ENCODE results near the gene IGF2BP3. TPM values are rescaled to one million over a fixed set of nuclear protein-coding genes. Genes with fewer than 3 reads are reported as not detected.

IGF2BP3 gene
- total and polyA plus RNA-seq, 5 experiments from 2014 or later = 0.09 to 0.64 TPM; not detected in 3

DNA sequence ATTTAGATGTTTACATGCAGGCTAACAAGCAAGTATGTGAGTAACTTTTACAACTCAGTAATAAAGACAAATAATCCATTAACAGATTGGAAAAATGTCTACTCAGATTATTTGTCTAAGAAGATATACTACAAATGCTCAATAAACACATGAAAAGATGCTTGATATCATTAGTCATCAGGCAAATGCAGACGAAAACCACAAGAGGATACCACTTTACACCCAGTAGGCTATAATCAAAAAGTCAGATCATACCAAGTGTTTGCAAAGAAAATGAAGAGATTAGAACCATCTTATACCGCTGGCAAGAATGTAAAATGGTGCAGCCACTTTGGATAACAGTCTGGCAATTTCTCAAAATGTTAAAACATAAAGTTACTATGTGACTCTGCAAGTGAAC lies 87.1 kb downstream of the IGF2BP3 start:
- ATAC-seq (no peak), DNase-seq (no peak)
- Mint-ChIP-seq H3K27me3 (peaks cover 0 to 9% (median 3%) of the 10 kb centered on the region in 5 donors), H3K9me3 (no peaks in the 10 kb centered on the region), H3K4me1 (peaks cover 0 to 4% (median 2%) of the 10 kb centered on the region in 4 donors), H3K36me3 (peaks cover 0 to 1% (median 0%) of the 10 kb centered on the region in 3 donors), H3K27ac (no peak overlapping the region), H3K4me3 (no peak overlapping the region)
- POLR2A ChIA-PET = no interaction called here

DNA sequence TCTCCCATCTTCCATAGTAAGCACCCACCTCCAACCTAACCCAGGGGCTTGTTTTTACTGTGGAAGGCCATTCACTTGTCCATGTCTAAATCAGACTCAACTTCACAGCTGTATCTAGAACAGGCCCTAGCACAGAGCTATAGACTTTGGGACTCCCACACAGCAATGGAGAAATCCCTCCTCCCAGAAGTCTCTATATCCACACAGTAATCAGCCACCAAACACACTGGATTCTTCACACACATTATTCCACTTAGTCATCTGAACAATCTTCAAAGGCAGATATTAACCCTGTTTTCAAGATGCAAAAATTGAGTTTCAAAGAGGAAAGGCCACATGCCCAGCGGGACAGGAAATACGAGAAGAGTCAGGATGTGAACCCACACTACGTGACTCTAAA lies 89.3 kb downstream of the IGF2BP3 start:
- H3K27me3 Mint-ChIP-seq = peaks cover 0 to 7% (median 3%) of the 10 kb centered on the region in 5 donors
- H3K27ac Mint-ChIP-seq = no peak overlapping the region
- POLR2A ChIA-PET = no interaction called here
- DNase-seq (no peak), ATAC-seq (no peak)
- no peaks in the 10 kb centered on the region for H3K36me3 Mint-ChIP-seq
- peaks cover 0 to 14% (median 2%) of the 10 kb centered on the region in 4 donors for H3K4me1 Mint-ChIP-seq
- H3K4me3 Mint-ChIP-seq = no peak overlapping the region
- H3K9me3 Mint-ChIP-seq = no peaks in the 10 kb centered on the region

DNA sequence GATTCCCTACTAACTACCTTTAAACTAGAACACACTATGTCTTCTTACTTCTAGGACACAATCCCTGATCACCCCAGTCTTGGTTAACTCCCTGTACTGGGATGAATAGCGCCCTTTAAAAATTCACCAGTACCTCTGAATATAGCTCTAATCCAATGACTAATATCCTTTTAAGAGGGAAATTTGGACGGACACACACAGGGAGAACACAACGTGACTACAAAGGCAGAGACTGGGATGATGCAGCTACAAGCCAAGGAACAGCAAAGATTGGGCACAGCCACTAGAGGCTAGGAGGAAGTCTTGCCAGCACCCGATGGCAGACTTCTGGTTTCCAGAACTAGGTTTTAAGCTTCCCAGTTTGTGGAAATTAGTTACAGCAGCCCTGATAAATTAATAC lies 89.7 kb downstream of the IGF2BP3 start:
- no peak for ATAC-seq
- Mint-ChIP-seq H3K4me3 (no peak overlapping the region), H3K9me3 (no peaks in the 10 kb centered on the region), H3K36me3 (no peaks in the 10 kb centered on the region), H3K4me1 (peaks cover 0 to 14% (median 2%) of the 10 kb centered on the region in 4 donors), H3K27me3 (peaks cover 0 to 7% (median 3%) of the 10 kb centered on the region in 5 donors), H3K27ac (no peak overlapping the region)
- DNase-seq = no peak
- POLR2A ChIA-PET = no interaction called here

DNA sequence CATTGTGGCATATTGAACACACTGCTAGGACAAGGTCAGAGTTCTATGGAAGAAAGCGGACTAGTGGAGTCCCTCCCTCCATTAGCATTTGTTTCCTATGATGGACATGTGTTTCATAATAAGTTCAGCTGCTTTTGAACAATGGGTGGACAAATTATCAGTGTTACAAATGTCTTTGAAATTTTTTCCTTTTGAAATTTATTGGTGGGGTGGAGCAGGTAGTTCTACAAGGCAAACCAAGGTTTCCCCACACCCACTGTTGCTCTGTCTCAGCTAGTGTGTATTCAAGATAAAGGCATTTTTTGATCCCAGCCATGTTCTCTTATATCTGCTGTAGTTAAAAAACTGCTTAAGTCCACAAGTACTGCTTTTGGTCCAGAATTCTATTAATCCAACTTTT lies 91.3 kb downstream of the IGF2BP3 start:
- DNase-seq (no peak), ATAC-seq (no peak)
- Mint-ChIP-seq H3K9me3 (no peaks in the 10 kb centered on the region), H3K27ac (no peak overlapping the region), H3K4me3 (no peak overlapping the region), H3K36me3 (no peaks in the 10 kb centered on the region), H3K4me1 (peaks cover 0 to 11% (median 2%) of the 10 kb centered on the region in 4 donors), H3K27me3 (peaks cover 0 to 7% (median 3%) of the 10 kb centered on the region in 5 donors)
- POLR2A ChIA-PET = no interaction called here

DNA sequence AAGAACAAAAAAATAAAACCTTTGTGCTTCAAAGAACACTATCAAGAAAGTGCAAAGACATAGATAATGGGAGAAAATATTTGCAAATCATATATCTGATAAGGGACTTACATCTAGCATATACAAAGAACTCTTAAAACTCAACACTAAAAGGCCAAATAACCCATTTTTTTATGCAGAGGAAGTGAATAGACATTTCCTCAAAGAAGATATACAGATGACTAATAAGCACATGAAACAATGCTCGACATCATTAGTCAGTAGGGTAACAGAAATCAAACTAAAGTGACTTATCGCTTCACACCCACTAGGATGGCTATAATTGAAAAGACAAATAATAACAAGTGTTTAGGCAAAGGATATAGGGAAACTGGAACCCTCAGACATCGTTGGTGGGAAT lies 93.2 kb downstream of the IGF2BP3 start:
- H3K27me3 Mint-ChIP-seq = peaks cover 0 to 8% (median 3%) of the 10 kb centered on the region in 5 donors
- H3K27ac Mint-ChIP-seq = peak overlapping the region in 2 of 10 donors; percentile 38 to 39
- no peaks in the 10 kb centered on the region for H3K9me3 Mint-ChIP-seq
- POLR2A ChIA-PET = no interaction called here
- no peak for ATAC-seq
- H3K36me3 Mint-ChIP-seq = no peaks in the 10 kb centered on the region
- DNase-seq = no peak
- H3K4me1 Mint-ChIP-seq = peaks cover 8 to 30% (median 19%) of the 10 kb centered on the region in 4 donors
- no peak overlapping the region for H3K4me3 Mint-ChIP-seq

DNA sequence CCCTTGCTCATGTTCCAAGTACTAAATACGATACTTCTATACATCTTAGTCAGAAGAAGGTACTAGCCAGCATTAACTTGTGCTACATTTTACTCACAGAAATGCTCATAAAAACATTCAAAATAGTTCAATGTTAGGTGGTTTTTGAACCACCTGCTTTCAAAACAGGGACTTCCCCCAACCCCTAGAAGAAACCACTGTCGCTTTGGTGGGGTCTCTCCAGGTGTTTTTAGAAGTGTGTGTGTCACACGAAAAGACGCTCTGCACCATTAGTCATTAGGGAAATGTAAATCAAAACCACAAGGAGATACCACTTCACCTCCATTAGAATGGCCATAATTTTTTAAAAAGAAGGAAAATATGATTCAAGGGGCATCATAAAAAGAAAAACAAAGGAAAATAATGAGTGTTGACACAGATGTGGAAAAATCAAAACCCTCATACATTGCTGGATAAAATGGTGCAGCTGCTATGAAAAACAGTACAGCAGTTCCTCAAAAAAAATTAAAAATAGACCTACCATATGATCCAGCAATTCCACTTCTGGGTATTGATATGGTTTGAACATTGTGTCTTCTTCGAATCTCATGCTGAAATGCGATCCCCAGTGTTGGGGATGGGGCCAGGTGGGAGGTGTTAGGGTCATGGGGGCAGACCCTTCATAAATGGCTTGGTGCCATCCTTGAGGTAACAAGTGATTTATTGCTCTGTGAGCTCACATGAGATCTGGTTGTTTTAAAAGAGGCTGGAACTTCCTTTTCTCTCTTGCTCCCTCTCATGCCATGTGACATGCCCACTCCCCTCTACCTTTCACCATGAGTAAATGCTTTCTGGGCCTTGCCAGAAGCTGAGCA lies 96.9 kb downstream of the IGF2BP3 start:
- Mint-ChIP-seq H3K4me1 (peaks cover 8 to 37% (median 17%) of the 10 kb centered on the region in 4 donors), H3K36me3 (no peaks in the 10 kb centered on the region), H3K4me3 (peak overlapping the region; percentile 7 to 55 (median 37)), H3K27ac (peak overlapping the region in 6 of 10 donors; percentile 6 to 86 (median 40)), H3K9me3 (no peaks in the 10 kb centered on the region), H3K27me3 (peaks cover under 1 to 13% (median 3%) of the 10 kb centered on the region in 5 donors)
- ATAC-seq = peak; percentile 94 to 97
- DNase-seq = peak in 8 of 10 donors; percentile 35 to 67 (median 41)
- POLR2A ChIA-PET = no interaction called here

DNA sequence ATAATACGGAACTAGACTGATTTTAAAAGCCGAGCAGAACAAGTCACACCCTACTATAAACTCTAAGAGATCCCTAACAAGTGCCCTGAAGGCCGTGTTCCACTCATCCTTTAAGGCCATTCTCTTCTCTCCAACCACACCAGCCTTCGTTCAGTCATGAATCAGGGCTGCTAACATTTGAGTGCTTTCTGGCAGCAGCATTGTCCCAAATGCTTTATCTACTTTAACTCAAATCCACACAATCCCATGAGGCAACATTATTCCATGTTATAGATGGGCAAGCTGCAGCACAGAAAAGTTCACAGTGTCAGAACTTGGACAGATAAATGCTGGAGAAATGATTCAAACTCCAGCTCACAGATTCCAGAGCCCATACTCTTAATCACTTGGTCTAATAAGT lies 97.7 kb downstream of the IGF2BP3 start:
- H3K36me3 Mint-ChIP-seq = no peaks in the 10 kb centered on the region
- no peak for DNase-seq
- POLR2A ChIA-PET = no interaction called here
- peak overlapping the region in 1 of 10 donors; percentile 70 for H3K27ac Mint-ChIP-seq
- no peak for ATAC-seq
- H3K9me3 Mint-ChIP-seq = no peaks in the 10 kb centered on the region
- no peak overlapping the region for H3K4me3 Mint-ChIP-seq
- H3K27me3 Mint-ChIP-seq = peaks cover 2 to 13% (median 6%) of the 10 kb centered on the region in 5 donors
- H3K4me1 Mint-ChIP-seq = peaks cover 9 to 42% (median 21%) of the 10 kb centered on the region in 4 donors

DNA sequence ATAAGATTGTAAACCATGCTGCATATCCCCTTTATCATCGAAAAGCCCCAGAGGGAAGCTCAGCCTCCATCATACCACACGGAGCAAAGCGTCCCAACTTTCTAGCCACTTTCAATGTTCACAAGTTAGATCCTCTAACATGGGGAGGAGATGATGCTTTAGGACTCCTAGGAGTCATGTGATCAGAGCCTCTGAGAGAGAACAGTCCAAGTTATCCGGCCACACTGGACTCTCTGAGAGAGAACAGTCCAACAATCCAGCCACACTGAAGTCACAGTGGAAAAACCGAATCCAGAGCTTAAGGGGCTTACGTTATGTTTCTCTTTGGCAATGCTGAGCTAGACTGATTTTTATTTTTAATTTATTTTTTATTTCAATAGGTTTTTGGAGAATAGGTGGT lies 98.6 kb downstream of the IGF2BP3 start:
- H3K9me3 Mint-ChIP-seq = no peaks in the 10 kb centered on the region
- H3K4me1 Mint-ChIP-seq = peaks cover 9 to 38% (median 21%) of the 10 kb centered on the region in 4 donors
- H3K4me3 Mint-ChIP-seq = no peak overlapping the region
- no peaks in the 10 kb centered on the region for H3K36me3 Mint-ChIP-seq
- H3K27me3 Mint-ChIP-seq = peaks cover 2 to 13% (median 6%) of the 10 kb centered on the region in 5 donors
- H3K27ac Mint-ChIP-seq = no peak overlapping the region
- ATAC-seq (no peak), DNase-seq (no peak)
- POLR2A ChIA-PET = no interaction called here

DNA sequence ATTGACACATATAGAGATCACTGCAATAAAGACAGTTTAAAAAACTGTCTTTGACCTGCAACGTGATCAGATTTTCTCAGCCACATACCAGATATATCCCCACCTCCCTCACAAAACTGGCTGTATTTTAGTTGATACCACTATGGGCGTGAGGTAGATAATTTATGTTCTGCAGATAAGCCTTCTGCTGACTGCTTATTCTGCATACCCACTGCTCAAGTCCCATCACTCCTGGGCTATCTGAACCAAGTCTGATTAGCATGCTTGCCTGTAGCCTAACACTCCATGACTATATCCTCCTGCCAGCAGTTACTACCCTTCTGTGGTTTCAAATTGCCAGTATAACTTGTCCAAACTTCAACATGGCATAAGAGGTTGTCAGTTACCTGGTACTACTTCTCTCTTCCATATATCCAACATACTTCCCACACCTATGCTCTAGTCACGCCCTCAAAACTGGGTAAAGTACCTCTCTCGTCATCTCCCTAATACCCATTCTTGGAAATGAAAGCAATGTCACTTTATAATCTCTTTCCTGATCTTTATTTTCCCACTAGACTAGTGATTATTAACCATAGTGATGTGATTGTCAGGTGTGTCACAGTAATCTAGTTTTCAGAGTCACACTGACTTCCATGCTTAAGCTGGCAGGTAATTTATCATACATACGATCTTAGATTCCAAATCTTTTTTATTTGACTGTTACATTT lies 100.4 kb downstream of the IGF2BP3 start:
- peak overlapping the region in 1 of 10 donors; percentile 21 for H3K27ac Mint-ChIP-seq
- H3K9me3 Mint-ChIP-seq = no peaks in the 10 kb centered on the region
- peaks cover 9 to 38% (median 21%) of the 10 kb centered on the region in 4 donors for H3K4me1 Mint-ChIP-seq
- peaks cover 2 to 13% (median 6%) of the 10 kb centered on the region in 5 donors for H3K27me3 Mint-ChIP-seq
- H3K36me3 Mint-ChIP-seq = no peaks in the 10 kb centered on the region
- no peak for ATAC-seq
- POLR2A ChIA-PET = no interaction called here
- no peak for DNase-seq
- no peak overlapping the region for H3K4me3 Mint-ChIP-seq

DNA sequence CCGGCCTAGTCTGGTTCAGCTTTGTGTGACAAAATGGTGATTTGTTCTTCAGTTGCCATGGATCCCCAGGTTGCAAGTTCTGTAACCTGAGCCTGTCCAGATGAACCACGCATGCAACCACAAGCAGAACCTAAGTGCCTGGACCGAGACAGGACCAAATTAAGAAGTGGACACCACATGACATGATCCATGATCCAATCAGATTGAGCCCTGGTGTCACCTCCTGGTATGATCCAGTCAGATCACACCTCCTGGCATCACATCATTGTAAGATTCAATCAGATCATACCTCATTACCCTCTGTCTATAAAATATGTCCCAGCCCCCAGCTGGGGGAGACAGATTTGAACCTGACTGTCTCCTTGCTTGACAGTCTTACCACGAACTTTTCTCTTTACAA lies 101.2 kb downstream of the IGF2BP3 start:
- H3K27me3 Mint-ChIP-seq = peaks cover 2 to 13% (median 6%) of the 10 kb centered on the region in 5 donors
- no peak overlapping the region for H3K4me3 Mint-ChIP-seq
- ATAC-seq (no peak), DNase-seq (no peak)
- POLR2A ChIA-PET = no interaction called here
- H3K36me3 Mint-ChIP-seq = no peaks in the 10 kb centered on the region
- H3K4me1 Mint-ChIP-seq = peaks cover 9 to 38% (median 21%) of the 10 kb centered on the region in 4 donors
- no peak overlapping the region for H3K27ac Mint-ChIP-seq
- no peaks in the 10 kb centered on the region for H3K9me3 Mint-ChIP-seq

DNA sequence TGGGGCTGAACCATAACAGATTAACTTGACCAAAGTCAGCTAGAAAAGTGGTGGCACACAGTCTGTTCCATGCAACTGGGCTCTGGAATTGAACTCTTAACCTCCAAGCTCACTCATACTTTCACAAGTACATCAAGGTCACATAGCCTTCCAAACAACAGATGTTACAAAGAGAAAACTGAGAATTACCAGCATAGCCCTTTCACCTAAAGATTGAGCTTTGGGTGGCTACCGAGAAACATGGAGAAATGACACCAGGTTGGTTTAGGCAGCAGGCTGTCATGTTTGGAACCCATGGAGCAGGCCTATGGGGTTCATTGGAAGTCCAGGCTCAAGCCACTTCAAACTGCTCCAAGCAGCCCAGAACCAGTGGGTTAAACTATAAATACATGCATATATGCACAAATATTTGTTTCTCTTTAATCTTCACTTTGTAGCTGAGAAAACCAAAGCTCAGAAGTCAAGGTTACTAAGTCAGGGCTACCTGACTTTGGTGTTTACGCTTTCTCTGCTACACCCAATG lies 112.1 kb downstream of the IGF2BP3 start:
- Mint-ChIP-seq H3K27ac (no peak overlapping the region), H3K4me1 (peaks cover 0 to 15% (median 5%) of the 10 kb centered on the region in 4 donors), H3K9me3 (no peaks in the 10 kb centered on the region), H3K4me3 (no peak overlapping the region), H3K27me3 (peaks cover 2 to 16% (median 14%) of the 10 kb centered on the region in 5 donors), H3K36me3 (no peaks in the 10 kb centered on the region)
- DNase-seq (no peak), ATAC-seq (no peak)
- POLR2A ChIA-PET = interaction anchor here (0.8 to 0.9 kb wide), 2 partner anchors 12 to 59 kb away, joined by 3 read pairs; partner anchors contain the start of gene MALSU1

DNA sequence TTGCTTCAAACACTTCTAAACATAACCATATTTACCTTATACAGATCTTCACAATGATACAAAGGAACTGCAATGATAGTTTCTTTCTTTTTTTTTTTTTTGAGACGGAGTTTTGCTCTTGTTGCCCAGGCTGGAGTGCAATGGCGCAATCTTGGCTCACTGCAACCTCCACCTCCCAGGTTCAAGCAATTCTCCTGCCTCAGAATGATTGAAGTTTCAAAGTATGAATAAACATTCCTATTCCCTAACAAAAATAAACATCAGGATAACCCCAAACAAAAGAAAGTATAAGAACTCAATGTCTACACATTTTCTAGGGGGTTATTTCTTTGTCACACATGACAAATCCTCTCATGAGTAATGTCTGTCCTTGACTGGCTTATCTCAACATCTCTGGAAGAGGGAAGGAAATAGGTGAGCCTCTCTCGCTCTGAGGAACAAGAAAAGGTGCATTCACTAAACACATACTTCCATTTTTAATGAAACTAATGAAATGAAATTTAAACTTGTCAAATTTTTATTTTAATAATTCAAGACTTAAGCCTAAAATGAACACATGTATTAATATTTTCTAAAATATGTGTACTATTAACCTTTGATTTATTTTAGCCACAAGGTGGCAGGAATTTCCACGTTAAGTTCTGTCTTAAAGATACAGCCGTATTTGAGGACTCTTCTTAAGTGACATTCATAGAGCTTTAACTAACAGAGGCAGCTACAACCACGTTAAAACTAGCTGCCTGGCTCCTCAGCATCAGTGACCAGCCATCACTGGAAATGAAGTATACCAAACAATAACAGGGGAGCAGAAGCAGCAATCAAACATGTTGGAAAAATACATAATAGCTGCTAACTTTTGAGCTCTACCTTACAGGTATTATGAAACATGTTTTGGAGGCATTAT lies 112.8 kb downstream of the IGF2BP3 start:
- Mint-ChIP-seq H3K4me3 (peak overlapping the region in 1 of 10 donors; percentile 4), H3K9me3 (no peaks in the 10 kb centered on the region), H3K27me3 (peaks cover 2 to 16% (median 14%) of the 10 kb centered on the region in 5 donors), H3K4me1 (peaks cover 0 to 15% (median 5%) of the 10 kb centered on the region in 4 donors), H3K36me3 (no peaks in the 10 kb centered on the region), H3K27ac (no peak overlapping the region)
- ATAC-seq = peak; percentile 52 to 67
- peak in 2 of 10 donors; percentile 34 to 35 for DNase-seq
- POLR2A ChIA-PET = interaction anchor here (0.8 to 0.9 kb wide), 2 partner anchors 11 to 58 kb away, joined by 3 read pairs; partner anchors contain the start of gene MALSU1

Data from naive thymus-derived CD8-positive, alpha-beta T cell (primary cell).